CD4-positive, alpha-beta T cell treated with Interleukin-12 subunit alpha and Interleukin-12 subunit beta, for 1 hour (primary cell): ENCODE measurements around the gene SCMH1.
"Not testable (repeated sequence)": the region's sequence is repeated elsewhere in the genome, so short reads cannot be mapped to it uniquely, and the experiment has no call there.

ENCODE experiments used
- DNase-seq: peaks from one replicate; pipeline ENCODE4 v3.0.0-alpha.2; 2020

Gene SCMH1

DNA sequence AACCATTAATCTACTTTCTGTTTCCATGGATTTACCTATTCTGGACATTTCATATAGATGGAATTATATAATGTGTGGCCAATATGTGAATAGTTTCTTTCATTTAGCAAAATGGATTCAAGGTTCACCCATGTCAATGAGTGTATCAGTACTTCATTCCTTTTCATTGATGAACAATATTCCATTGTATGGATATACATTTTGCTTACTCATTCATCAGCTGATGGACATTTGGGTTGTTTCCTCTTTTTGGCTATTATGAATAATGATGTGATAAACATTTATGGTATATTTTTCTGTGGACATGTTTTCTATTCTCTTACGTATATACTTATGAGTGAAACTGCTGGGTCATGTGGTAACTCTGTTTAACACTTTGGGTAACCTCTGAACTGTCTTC is 97.8 kb downstream of the SCMH1 start:
- DNase-seq = no peak

DNA sequence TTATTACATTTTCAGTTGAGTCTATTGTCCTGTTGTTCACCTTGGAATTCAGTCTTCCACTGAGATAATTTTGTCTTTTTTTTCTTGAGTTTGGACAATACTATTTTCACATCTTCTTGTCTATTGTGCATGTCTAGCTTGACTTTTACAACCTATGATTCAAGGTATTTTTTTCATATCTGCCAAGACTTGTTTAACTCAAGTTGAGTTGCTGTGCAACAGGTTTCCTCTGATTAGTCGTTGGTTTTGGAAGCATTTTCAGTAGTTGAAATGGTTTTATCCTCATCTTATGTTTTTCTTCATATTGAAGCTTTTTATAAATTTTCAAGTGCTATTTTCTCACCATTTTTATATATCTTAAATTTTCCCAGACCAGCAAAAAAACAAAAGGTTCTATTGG is 103.6 kb downstream of the SCMH1 start:
- DNase-seq = no peak

DNA sequence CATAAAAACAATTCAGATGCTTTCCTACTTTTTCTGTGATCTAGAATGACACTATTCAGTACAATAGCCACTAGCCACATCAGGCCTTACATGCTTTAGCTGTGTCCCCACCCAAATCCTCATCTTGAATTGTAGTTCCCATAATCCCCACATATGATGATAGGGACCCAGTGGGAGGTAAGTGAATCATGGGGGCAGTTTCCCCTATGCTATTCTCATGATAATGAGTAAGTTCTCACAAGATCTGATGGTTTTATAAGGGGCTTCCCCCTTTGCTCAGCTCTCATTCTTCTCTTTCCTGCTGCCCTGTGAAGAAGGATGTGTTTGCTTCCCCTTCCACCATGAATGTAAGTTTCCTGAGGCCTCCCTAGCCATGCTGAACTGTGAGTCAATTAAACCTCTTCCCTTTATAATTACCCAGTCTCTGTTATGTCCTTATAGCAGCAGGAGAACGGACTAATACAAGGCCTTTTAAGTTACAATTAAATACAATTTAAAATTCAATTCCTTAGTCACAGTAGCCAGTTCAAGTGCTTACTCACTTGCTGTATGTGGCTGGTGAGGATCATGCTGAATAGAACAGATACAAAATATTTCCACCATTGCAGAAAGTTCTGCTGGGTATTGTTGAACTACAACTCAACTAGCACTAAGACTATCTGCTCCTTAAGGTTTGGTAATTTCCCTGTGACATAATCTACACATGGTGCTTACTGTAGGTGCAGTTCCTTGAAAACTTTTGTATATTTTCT is 106.7 kb downstream of the SCMH1 start:
- DNase-seq = no peak

DNA sequence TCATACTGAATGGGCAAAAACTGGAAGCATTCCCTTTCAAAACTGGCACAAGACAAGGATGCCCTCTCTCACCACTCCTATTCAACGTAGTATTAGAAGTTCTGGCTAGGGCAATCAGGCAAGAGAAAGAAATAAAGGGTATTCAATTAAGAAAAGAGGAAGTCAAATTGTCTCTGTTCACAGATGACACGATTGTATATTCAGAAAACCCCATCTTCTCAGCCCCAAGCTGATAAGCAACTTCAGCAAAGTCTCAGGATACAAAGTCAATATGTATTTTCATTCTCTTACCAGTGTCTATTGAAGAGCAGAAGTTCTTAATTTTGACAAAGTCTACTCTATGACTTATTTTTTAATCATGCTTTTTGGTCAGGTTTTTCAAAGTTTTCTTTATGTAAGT is 107.8 kb downstream of the SCMH1 start:
- DNase-seq = not testable (repeated sequence)

GRCh38 chr1:41122851-41123518 is 119.1 kb downstream of the SCMH1 start:
- DNase-seq = peak; percentile 2

- no peak for DNase-seq
Observed at GRCh38 chr1:41122148-41122547, 120.0 kb downstream of the SCMH1 start.

DNA sequence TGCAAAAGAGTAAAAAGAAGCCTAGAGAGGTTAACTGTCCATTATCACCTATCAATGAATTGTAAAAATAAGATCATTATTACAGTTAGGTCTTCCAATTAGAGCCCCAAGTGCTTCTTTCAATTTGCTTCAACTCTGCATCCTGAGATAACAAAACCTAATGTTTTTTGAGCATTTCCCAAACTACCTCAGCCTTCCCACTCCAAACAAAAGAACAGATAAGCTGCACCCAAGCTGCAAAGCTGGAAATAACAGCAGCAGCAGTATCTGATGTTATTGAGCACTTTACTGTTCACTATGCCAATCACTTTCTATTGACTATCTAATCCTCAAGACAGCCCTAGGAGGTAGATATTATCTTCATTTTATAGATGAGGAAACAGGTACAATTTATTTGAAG is 123.5 kb downstream of the SCMH1 start:
- no peak for DNase-seq

DNA sequence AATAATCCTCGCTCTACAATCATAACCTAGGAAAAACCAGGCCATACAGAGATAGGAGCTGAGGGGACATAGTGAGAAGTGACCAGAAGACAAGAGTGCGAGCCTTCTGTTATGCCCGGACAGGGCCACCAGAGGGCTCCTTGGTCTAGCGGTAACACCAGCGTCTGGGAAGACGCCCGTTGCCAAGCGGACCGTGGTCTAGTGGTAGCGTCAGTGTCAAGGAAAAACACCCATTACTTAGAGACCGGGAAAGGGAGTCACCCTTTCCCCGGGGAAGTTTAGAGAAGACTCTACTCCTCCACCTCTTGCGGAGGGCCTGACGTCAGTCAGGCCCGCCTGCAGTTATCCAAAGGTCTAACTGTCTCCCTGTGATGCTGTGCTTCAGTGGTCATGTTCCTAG is 124.9 kb downstream of the SCMH1 start:
- DNase-seq = not testable (repeated sequence)

DNA sequence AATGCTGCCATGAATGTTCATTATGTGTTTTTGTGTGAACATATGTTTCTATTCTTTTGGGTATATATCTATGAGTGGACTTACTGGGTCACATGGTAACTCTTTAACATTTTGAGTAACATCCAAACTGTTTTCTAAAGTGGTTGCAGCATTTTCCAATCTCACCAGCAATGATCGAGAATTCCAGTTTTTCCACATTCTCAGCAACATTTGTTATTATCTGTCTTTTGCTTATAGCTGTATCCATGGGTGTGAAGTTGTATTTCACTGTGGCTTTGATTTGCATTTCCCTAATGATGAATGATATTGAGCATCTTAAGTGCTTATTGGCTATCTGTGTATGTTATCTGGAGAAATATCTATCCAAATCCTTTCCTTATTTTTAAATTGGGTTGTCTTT is 131.4 kb downstream of the SCMH1 start:
- DNase-seq = no peak

DNA sequence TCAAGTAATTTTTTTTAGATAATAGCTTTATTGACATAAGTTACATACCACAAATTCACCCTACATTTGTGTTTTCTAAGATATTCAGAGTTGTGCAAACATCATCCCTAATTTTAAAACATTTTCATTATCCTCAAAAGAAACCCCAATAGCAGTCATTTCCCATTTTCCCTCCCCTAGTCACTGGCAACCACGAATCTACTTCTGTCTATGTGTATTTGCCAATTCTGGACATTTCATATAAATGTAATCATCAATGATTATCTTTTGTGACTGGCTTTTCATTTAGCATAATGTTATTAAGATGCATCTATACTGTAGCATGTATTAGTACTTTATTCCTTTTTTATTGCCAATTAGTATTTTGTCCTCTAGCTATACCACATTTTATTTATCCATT is 131.8 kb downstream of the SCMH1 start:
- no peak for DNase-seq

GRCh38 chr1:41109310-41110197 is 132.6 kb downstream of the SCMH1 start:
- no peak for DNase-seq

DNA sequence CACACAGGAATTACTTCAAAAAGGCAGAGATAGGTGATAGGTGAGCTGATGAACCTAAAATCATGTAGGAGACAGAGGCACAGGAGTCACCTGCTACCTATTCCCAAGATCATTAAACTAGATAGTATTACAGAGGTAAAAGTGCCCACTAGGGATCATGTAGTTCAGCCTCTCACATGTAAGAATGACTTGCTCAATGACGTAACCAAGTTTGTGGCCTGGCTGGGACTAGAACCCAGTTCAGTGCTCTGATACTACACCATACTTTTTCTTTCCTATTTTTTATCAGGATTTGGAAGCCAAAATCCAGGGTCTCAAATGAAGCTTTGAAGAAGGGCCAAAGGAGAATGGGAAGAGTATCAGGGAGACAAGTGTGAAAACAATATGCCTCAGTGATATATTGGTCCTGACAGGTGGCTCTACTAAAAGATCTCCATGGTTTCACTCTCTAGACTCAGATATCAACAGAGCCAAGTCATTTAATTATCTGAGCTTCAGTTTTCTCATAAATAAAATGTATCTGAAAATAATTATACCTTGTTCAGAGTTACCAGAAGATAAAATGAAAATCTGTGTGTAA is 133.3 kb downstream of the SCMH1 start:
- DNase-seq = no peak

DNA sequence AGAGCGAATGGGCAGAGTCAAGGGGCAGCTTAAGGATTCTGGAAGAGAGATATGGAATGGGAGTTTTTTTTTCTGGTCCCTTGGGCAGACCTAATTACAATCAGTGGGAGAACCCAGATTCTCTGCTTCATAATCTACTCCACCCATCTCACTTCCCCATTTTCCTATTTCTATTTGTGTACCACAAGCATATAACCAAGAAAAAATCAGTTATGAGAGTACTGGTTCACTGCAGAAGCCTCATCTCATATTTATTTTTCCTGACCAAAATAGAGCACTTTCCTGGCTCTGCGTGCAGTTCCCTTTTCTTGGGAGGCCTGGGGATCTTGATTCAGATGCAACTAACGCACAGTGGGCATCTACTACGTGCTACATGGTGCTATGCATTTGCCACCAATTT is 138.3 kb downstream of the SCMH1 start:
- no peak for DNase-seq

DNA sequence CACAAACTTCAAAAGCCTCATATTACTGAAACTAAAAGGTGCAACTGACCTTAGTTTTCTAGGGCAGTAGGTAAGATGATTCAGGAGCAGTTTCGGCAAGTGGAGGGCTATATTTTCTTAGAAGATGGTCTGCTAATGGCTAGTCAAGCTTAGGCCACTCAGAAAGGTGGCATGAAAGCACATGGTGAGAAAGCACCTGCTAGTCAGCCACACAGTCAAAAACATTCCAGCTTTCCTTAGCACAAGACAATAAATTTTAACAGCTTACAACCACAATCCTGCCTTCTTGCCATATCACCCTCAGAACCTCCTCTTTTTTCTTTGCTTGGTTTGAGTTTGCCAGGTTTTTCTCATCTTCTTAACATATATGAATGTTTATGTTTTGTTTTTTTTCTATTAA is 139.5 kb downstream of the SCMH1 start:
- DNase-seq = no peak

- no peak for DNase-seq
Observed at GRCh38 chr1:41101950-41102607, 140.0 kb downstream of the SCMH1 start.

- DNase-seq = no peak
Observed at GRCh38 chr1:41101076-41101475, 141.0 kb downstream of the SCMH1 start.

DNA sequence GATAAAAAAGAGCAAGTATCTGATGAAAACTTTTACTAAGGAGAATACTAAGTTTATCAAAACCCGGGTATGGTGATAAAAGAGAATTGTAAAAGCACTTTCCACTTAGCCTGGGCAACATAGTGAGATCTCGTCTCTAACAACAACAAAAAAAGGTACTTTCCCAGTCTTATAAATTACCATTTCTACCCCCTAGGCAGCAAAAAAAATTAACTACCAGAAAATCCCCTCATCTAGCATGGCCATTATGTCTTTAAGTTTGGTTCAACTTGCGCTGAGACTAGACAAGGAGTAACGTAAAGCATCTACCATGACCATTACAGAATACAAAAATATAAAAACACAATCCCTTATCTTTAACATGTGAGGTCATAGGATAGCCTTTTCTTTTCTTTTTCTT is 141.9 kb downstream of the SCMH1 start:
- no peak for DNase-seq

GRCh38 chr1:41098730-41099460 is 143.2 kb downstream of the SCMH1 start:
- no peak for DNase-seq

DNA sequence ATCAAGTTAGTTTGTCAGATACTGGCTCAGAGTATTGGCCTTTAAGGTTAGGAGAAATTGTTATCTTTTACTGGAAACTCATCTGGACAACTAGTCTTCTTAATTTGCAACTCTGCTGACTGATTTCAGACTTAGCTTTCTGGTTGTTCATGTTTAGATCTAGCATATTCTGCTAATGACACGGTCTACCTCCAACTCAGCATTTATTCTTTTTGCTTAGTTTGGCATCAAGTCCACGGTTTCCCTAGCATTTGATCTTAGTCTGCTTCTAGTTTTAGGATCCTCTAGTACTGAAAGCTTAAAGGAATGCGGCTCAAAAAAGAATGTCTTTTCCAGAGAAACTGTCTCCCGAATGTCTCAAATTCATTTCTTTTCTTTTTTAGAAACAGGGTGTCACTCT is 145.0 kb downstream of the SCMH1 start:
- DNase-seq = no peak

DNA sequence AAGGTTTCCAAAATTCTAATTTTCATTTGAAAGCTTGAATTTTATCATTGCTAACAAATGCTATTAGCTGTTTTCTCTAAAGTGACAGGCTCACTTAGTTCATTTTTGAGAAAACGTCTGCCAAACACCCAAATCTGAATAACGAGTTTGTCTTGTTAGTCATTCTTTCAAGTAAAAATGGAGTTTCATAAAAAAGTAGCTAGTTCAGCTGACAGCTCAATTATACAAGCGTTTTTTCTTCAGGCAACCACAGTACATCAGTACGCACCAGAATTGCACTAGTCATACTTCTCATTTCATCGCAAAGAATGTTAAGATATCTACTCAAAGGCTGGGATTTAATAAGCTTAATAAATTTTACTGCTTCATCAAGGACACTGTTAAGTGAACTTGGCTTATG is 148.3 kb downstream of the SCMH1 start:
- no peak for DNase-seq

- no peak for DNase-seq
Observed at GRCh38 chr1:41086921-41087320, 155.2 kb downstream of the SCMH1 start.

- DNase-seq = no peak
Observed at GRCh38 chr1:41078616-41079015, 163.5 kb downstream of the SCMH1 start.
